Tibial nerve (tissue), 4 donors: ENCODE data around the gene SUGP2. TPM values are rescaled to one million over a fixed set of nuclear protein-coding genes. Genes with fewer than 3 reads are reported as not detected.

Source experiments
- DNase-seq, 2 donors: peaks; one replicate each; pipeline ENCODE4 v3.0.0-alpha.2; 2019; ENCODE audit warnings: low spot score in 2 of 2
- H3K27ac ChIP-seq, 4 donors: fragments of 200-600 bp; sonication (generic) in 3 of 4; one replicate each; pipeline ENCODE4 v1.5.1; 2017 to 2019; ENCODE audit warnings: mild to moderate bottlenecking in 1 of 4
- H3K27me3 ChIP-seq, 2 donors: fragments of 200-600 bp; sonication (generic) in 1 of 2; one replicate each; pipeline versions ENCODE4 v1.5.1 to v1.6.0; 2017 to 2019
- H3K36me3 ChIP-seq, 3 donors: fragments of 200-600 bp; sonication (generic); one replicate each; pipeline ENCODE4 v1.5.1; 2018 to 2019
- H3K4me1 ChIP-seq, 4 donors: fragments of 200-600 bp; sonication (generic) in 3 of 4; one replicate each; pipeline ENCODE4 v1.5.1; 2017 to 2019
- H3K4me3 ChIP-seq, 4 donors: fragments of 200-600 bp; sonication (generic) in 3 of 4; one replicate each; pipeline ENCODE4 v1.5.1; 2017 to 2019; ENCODE audit warnings: mild to moderate bottlenecking in 1 of 4, moderate library complexity in 1 of 4
- H3K9me3 ChIP-seq, 4 donors: fragments of 200-600 bp; sonication (generic) in 3 of 4; one replicate each; pipeline ENCODE4 v1.5.1; 2017 to 2019
- EP300 ChIP-seq, 2 donors: sonication (generic); formaldehyde crosslinking; IDR thresholded peaks; one replicate each; pipeline ENCODE4 v1.6.1; 2017; ENCODE audit warnings: antibody characterized with exemption in 2 of 2, mild to moderate bottlenecking in 1 of 2
- POLR2A ChIP-seq, 2 donors: fragments of 450-650 bp; IDR thresholded peaks; one replicate each; pipeline ENCODE4 v1.6.1; 2017; ENCODE audit warnings: antibody characterized with exemption in 2 of 2, mild to moderate bottlenecking in 2 of 2, moderate library complexity in 2 of 2
- WGBS, 2 donors: methylation state at CpG; one replicate each; pipeline ENCODE4 v1.1.5; 2018; 5-methylcytosine and 5-hydroxymethylcytosine counted together
- total RNA-seq, 4 donors: library from RNA; depleted of rRNA; stranded (reverse); fragments of >200 nt; gene quantifications; one replicate each; pipeline ENCODE4 v1.1.0, GENCODE V29; 2016
- TF ChIP-seq, protein P1 (sequence below), 5 experiments: fragments of 200-600 bp in 3 of 5; fragments of 450-650 bp in 2 of 5; sonication (generic) in 3 of 5; IDR thresholded peaks; one replicate each; pipeline ENCODE4 v1.5.1; 2016 to 2019; ENCODE audit warnings: antibody characterized with exemption in 5 of 5, mild to moderate bottlenecking in 3 of 5, moderate library complexity in 2 of 5

SUGP2 gene
- total RNA-seq, 4 donors from 2014 or later: 50.8 to 95.1 (median 65.1) TPM

DNA sequence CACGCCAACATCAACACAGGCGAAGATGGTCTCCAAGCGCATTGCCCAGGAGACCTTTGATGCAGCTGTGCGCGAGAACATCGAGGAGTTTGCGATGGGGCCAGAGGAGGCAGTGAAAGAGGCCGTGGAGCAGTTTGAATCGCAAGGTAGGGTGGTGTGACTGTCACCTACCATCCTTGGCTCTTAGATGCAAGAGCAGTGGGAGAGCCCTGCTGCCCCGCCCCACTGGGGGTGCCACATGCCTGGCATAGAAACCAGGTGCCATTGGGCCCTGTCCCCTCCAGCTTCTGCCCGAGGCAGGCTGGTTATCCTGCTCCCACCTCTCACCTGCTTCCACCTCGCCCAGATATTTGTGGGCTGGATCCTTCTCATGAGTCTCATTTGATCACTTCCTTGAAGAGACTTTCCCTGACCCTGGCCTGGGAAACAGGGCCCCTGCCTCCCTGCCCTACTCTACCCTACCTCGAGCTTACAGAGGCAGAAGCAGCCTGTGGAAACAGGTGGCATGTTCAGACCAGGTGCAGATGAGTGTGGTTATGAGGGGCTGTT is 9.5 kb upstream of the SUGP2 start:
- Histone ChIP-seq H3K27ac (no peak overlapping the region), H3K36me3 (peaks cover 0 to 41% (median 9%) of the 10 kb centered on the region in 3 donors), H3K27me3 (no peaks in the 10 kb centered on the region), H3K4me3 (no peak overlapping the region), H3K9me3 (no peaks in the 10 kb centered on the region), H3K4me1 (peaks cover 0 to 19% (median 6%) of the 10 kb centered on the region in 4 donors)
- DNase-seq: no peak
- TF ChIP-seq POLR2A (IDR thresholded peaks at IDR 0.05) (no peak), EP300 (IDR thresholded peaks at IDR 0.05) (no peak)
- TF ChIP-seq, protein P1, sequence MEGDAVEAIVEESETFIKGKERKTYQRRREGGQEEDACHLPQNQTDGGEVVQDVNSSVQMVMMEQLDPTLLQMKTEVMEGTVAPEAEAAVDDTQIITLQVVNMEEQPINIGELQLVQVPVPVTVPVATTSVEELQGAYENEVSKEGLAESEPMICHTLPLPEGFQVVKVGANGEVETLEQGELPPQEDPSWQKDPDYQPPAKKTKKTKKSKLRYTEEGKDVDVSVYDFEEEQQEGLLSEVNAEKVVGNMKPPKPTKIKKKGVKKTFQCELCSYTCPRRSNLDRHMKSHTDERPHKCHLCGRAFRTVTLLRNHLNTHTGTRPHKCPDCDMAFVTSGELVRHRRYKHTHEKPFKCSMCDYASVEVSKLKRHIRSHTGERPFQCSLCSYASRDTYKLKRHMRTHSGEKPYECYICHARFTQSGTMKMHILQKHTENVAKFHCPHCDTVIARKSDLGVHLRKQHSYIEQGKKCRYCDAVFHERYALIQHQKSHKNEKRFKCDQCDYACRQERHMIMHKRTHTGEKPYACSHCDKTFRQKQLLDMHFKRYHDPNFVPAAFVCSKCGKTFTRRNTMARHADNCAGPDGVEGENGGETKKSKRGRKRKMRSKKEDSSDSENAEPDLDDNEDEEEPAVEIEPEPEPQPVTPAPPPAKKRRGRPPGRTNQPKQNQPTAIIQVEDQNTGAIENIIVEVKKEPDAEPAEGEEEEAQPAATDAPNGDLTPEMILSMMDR (IDR thresholded peaks at IDR 0.05): no peak
- 87 to 88% methylated on average over 12 to 13 of the region's 13 CpGs for WGBS, 2 donors

DNA sequence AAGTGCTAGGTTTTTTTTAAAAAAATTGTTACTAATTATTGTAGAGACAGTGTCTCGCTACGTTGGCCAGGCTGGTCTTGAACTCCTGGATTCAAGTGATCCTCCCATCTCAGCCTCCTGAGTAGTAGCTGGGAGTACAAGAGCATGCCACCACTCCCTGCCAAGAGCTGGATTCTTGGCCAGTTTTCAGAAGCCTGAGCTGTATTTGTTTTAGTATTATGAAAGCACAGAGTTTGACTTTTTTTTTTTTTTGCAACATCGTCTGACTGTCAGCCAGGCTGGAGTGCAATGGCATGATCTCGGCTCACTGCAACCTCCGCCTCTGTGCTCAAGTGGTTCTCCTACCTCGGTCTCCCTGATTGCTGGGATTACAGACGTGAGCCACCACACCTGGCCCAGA is 7.1 kb upstream of the SUGP2 start:
- DNase-seq: peak; percentile 38 to 74
- H3K9me3 ChIP-seq: no peaks in the 10 kb centered on the region
- H3K4me3 ChIP-seq: no peak overlapping the region
- H3K36me3 ChIP-seq: peaks cover 0 to 36% (median 9%) of the 10 kb centered on the region in 3 donors
- WGBS, 2 donors: 56 to 57% methylated on average over 7 of the region's 7 CpGs
- TF ChIP-seq, protein P1 (IDR thresholded peaks at IDR 0.05): no peak
- no peak for TF ChIP-seq POLR2A (IDR thresholded peaks at IDR 0.05)
- peak in 1 of 2 donors; percentile 14 for TF ChIP-seq EP300 (IDR thresholded peaks at IDR 0.05)
- peaks cover 0 to 14% (median 0%) of the 10 kb centered on the region in 4 donors for H3K4me1 ChIP-seq
- H3K27ac ChIP-seq: peak overlapping the region in 1 of 4 donors; percentile 37
- H3K27me3 ChIP-seq: no peaks in the 10 kb centered on the region

DNA sequence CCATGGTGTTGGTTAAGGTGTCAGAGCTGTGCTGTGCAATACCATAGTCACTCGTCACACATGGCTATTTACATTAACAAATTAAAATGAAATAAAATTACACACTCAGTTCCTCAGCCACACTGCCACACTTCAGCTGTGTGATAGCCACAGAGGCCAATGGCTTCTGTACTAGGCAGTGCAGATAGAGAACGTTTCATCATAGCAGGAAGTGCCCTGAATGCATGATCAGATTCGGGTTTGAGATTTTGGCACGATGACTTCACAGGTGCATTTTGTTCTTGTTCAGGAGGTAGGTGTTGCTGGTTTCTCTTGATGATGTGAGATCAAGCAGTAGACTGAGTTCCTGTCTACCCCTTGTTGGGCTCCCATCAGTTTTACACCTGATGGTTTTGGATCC is 6.6 kb upstream of the SUGP2 start:
- TF ChIP-seq, protein P1 (IDR thresholded peaks at IDR 0.05): no peak
- no peak for TF ChIP-seq POLR2A (IDR thresholded peaks at IDR 0.05)
- no peak for TF ChIP-seq EP300 (IDR thresholded peaks at IDR 0.05)
- H3K27me3 ChIP-seq: no peaks in the 10 kb centered on the region
- WGBS, 2 donors: 82% methylated on average over 4 of the region's 4 CpGs
- no peaks in the 10 kb centered on the region for H3K9me3 ChIP-seq
- no peak overlapping the region for H3K4me3 ChIP-seq
- H3K4me1 ChIP-seq: peaks cover 0 to 19% (median 0%) of the 10 kb centered on the region in 4 donors
- H3K36me3 ChIP-seq: peaks cover 0 to 32% (median 9%) of the 10 kb centered on the region in 3 donors
- no peak overlapping the region for H3K27ac ChIP-seq
- DNase-seq: no peak

DNA sequence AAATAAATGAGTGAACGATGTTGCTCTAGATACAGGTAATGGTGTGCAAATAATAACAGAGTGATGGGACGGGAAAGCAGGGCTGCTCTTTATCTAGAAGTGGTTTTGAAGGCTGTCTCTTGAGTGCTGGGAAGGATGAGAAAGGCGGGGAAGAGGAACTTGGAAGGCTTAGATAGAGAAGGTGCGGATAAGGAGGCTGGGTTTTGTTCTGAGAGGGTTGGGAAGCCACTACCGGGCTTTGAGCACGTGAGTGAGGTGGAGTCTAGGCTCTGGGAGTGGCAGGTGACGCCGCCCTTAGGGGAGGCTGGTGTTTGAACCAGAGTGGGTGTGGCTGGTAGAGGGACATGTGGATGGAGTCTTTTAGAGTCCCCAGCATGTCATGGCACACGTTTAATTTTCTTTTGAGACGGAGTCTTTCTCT is 897 bp upstream of the SUGP2 start:
- H3K27me3 ChIP-seq: no peaks in the 10 kb centered on the region
- H3K4me1 ChIP-seq: peaks cover 0 to 45% (median 20%) of the 10 kb centered on the region in 4 donors
- no peak for DNase-seq
- no peaks in the 10 kb centered on the region for H3K9me3 ChIP-seq
- 6 to 8% methylated on average over 10 of the region's 10 CpGs for WGBS, 2 donors
- peak overlapping the region; percentile 82 to 99 (median 90) for H3K4me3 ChIP-seq
- TF ChIP-seq EP300 (IDR thresholded peaks at IDR 0.05): no peak
- peaks cover 0 to 23% (median 8%) of the 10 kb centered on the region in 3 donors for H3K36me3 ChIP-seq
- peak overlapping the region in 3 of 4 donors; percentile 91 to 99 (median 93) for H3K27ac ChIP-seq

DNA sequence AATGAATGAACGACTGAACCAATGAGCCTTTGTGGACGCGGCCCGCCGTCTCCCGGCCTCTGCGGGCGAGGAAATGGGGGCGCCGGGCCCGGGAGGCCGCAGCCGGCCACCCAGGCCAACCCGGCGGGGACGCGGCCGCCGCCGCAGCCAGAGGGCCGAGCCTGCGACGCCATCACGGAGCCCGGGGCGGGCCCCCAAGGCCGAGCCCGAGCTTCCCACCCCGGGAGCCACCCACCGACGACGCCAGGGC is 216 bp downstream of the SUGP2 start:
- Histone ChIP-seq H3K27ac (peak overlapping the region; percentile 88 to 99 (median 92)), H3K4me1 (peaks cover 0 to 45% (median 20%) of the 10 kb centered on the region in 4 donors), H3K9me3 (no peaks in the 10 kb centered on the region), H3K27me3 (no peaks in the 10 kb centered on the region), H3K4me3 (peak overlapping the region; percentile 82 to 99 (median 90)), H3K36me3 (peaks cover 0 to 34% (median 8%) of the 10 kb centered on the region in 3 donors)
- no peak for DNase-seq
- TF ChIP-seq, protein P1 (IDR thresholded peaks at IDR 0.05): no peak
- TF ChIP-seq POLR2A (IDR thresholded peaks at IDR 0.05) (no peak), EP300 (IDR thresholded peaks at IDR 0.05) (no peak)
- 0% methylated on average over 3 to 24 of the region's 32 CpGs for WGBS, 2 donors
